ENCODE measurements around the gene ARHGAP27.
"Not testable (repeated sequence)": the region's sequence is repeated elsewhere in the genome, so short reads cannot be mapped to it uniquely, and the experiment has no call there.

Gene ARHGAP27

GRCh38 chr17:45441526-45442310 lies 9.0 kb upstream of the ARHGAP27 start:
- H3K4me3 ChIP-seq (ENCODE audit: low read depth, low read length) = no peak overlapping the region
- ChIA-PET POLR2A (no interaction called here), CTCF (interaction anchor here (2.5 kb wide), 1 partner anchor 13 kb away, joined by 15 read pairs; no protein-coding TSS in a partner anchor)
- no peak for TF ChIP-seq CTCF (IDR thresholded peaks at IDR 0.05; ENCODE audit: insufficient read depth, low read length, missing control alignments)
- DNase-seq (ENCODE audit: low read depth, low spot score) = no peak

GRCh38 chr17:45440839-45441515 lies 8.3 kb upstream of the ARHGAP27 start:
- POLR2A ChIA-PET; DNase-seq (ENCODE audit: low read depth, low spot score); H3K4me3 ChIP-seq (ENCODE audit: low read depth, low read length): not testable (repeated sequence)
- CTCF ChIA-PET = interaction anchor here (1.2 to 2.5 kb wide), 2 partner anchors 12 to 223 kb away, joined by 3 to 15 read pairs; no protein-coding TSS in a partner anchor

GRCh38 chr17:45440161-45440778 lies 7.6 kb upstream of the ARHGAP27 start:
- DNase-seq (ENCODE audit: low read depth, low spot score) = no peak
- ChIA-PET CTCF (interaction anchor here (1.2 to 2.5 kb wide), 2 partner anchors 12 to 222 kb away, joined by 3 to 15 read pairs; no protein-coding TSS in a partner anchor), POLR2A (no interaction called here)

GRCh38 chr17:45438931-45439610 lies 6.4 kb upstream of the ARHGAP27 start:
- no peak overlapping the region for H3K4me3 ChIP-seq (ENCODE audit: low read depth, low read length)
- ChIA-PET POLR2A (no interaction called here), CTCF (no interaction called here)
- DNase-seq (ENCODE audit: low read depth, low spot score) = no peak
- TF ChIP-seq CTCF (IDR thresholded peaks at IDR 0.05; ENCODE audit: insufficient read depth, low read length, missing control alignments) = no peak

More at GRCh38 chr17:45440161-45440778, 7.6 kb upstream of the ARHGAP27 start:
- no peak for TF ChIP-seq CTCF (IDR thresholded peaks at IDR 0.05; ENCODE audit: insufficient read depth, low read length, missing control alignments)
- no peak overlapping the region for H3K4me3 ChIP-seq (ENCODE audit: low read depth, low read length)

- H3K4me3 ChIP-seq (ENCODE audit: low read depth, low read length) = no peak overlapping the region
- no peak for TF ChIP-seq CTCF (IDR thresholded peaks at IDR 0.05; ENCODE audit: insufficient read depth, low read length, missing control alignments)
- DNase-seq (ENCODE audit: low read depth, low spot score) = no peak
- ChIA-PET CTCF (interaction anchor here (1.6 kb wide), 1 partner anchor 12 kb away, joined by 3 read pairs; no protein-coding TSS in a partner anchor), POLR2A (no interaction called here)
Observed at GRCh38 chr17:45437465-45438283, 5.0 kb upstream of the ARHGAP27 start.

Data from AG04449 (cell line).